HepG2 (cell line): ENCODE measurements around the gene SIK3. TPM values are rescaled to one million over a fixed set of nuclear protein-coding genes. Genes with fewer than 3 reads are reported as not detected.

Source experiments
- FIP1L1 ChIP-seq: fragments of 200-400 bp; formaldehyde crosslinking; IDR thresholded peaks from 2 replicates; pipeline ENCODE4 v1.6.1; 2018; ENCODE audit warnings: low read depth, mild to moderate bottlenecking, low read length, moderate library complexity, borderline replicate concordance; ENCODE audit not compliant: insufficient read depth
- ZFP36L2 ChIP-seq: sonication (generic); formaldehyde crosslinking; IDR thresholded peaks from 2 replicates; pipeline ENCODE4 v1.4.0; 2020; ENCODE audit warnings: missing genetic modification reagents
- ZMAT3 ChIP-seq: sonication (generic); formaldehyde crosslinking; conservative IDR thresholded peaks from 2 replicates; pipeline ENCODE4 v1.7.0; 2021; ENCODE audit warnings: missing genetic modification reagents
- ZNF275 ChIP-seq: sonication (generic); formaldehyde crosslinking; IDR thresholded peaks from 2 replicates; pipeline ENCODE4 v1.8.0; 2022; ENCODE audit warnings: missing genetic modification reagents, mild to moderate bottlenecking, inconsistent platforms, borderline replicate concordance
- ZNF34 ChIP-seq: sonication (generic); formaldehyde crosslinking; IDR thresholded peaks from 2 replicates; pipeline ENCODE4 v1.4.0; 2020; ENCODE audit warnings: mild to moderate bottlenecking, missing genetic modification reagents, borderline replicate concordance
- ZNF709 ChIP-seq: sonication (generic); formaldehyde crosslinking; IDR thresholded peaks from 2 replicates; pipeline ENCODE4 v1.5.0; 2020; ENCODE audit warnings: mild to moderate bottlenecking, missing genetic modification reagents
- polyA plus RNA-seq, 8 experiments: library from polyadenylated mRNA; depleted of rRNA in 3 of 8; stranded (reverse) in 7 of 8; unstranded in 1 of 8; fragments of >200 nt; fragmentation: Illumina TruSeq in 4 of 8; extraction: Trizol in 4 of 8; gene quantifications; 2 replicates each; pipeline versions ENCODE4 v1.2.1 to v1.2.3, GENCODE V29; 2011 to 2016; ENCODE audit warnings: low read depth in 4 of 8, missing spikeins in 1 of 8, mixed read lengths in 1 of 8; ENCODE audit not compliant: insufficient read depth in 1 of 8
- total RNA-seq, 5 experiments: library from RNA; depleted of rRNA; stranded (reverse); fragments of >200 nt; fragmentation: Illumina TruSeq; extraction: Trizol; gene quantifications; 2 replicates each; pipeline ENCODE4 v1.2.3, GENCODE V29; 2016; ENCODE audit warnings: low read depth in 1 of 5
- TF ChIP-seq, protein P1 (sequence below): sonication (generic); formaldehyde crosslinking; IDR thresholded peaks from 2 replicates; pipeline ENCODE4 v1.8.0; 2022; ENCODE audit warnings: mild to moderate bottlenecking, missing genetic modification reagents, moderate library complexity
- TF ChIP-seq, protein P2 (sequence below): sonication (generic); formaldehyde crosslinking; IDR thresholded peaks from 2 replicates; pipeline ENCODE4 v1.5.0; 2020; ENCODE audit warnings: missing genetic modification reagents, mild to moderate bottlenecking, borderline replicate concordance

SIK3 gene
- total and polyA plus RNA-seq, 2 of the 13 experiments (the other 11 are each of a cell fraction or from before 2014, with no cell fraction given), result 5.7 to 9.8 TPM

DNA sequence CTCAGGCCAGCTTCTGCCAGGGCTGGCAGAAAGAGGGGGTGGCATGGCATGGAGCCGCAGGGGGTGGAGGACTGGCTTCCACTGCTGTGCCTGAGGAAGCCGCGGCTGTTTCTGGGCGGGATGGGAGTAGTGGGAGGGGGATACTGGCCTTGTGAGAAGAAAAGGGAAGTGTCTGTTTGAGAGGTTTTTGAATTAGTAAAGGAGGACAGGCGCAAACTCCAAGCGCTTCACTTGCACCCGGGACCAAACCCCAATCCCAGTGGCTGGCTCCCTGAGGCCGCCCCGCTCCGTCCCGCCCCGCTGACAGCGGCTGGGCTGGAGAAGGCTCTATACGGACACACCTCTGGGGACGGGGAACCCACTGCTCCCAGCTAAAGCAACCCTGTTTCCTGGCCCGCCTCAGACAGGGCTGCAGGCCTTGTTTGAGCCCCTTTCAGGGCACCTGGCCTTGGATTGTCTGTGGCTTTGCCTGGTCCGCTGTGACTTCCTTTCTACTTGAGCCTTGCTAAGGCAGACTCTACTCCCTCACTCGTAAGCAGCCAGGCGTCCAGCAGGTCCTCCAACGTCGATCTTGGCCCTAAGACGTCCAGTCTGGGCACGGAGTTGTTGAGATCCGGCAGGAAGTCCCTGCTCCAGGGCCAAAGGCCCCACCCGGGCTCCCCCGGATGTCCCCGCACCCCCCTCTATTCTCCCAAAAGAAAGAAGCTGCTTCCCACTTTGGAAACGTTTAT is 263.0 kb downstream of the SIK3 start (continued):
- TF ChIP-seq FIP1L1 (no peak), ZNF275 (no peak), ZFP36L2 (CRISPR knock-in tag) (no peak), ZNF709 (CRISPR knock-in tag) (peak; percentile 58; the same call in 1 of the 2 replicates), ZMAT3 (CRISPR knock-in tag) (no peak), ZNF34 (CRISPR knock-in tag) (no peak)
- TF ChIP-seq, protein P1, sequence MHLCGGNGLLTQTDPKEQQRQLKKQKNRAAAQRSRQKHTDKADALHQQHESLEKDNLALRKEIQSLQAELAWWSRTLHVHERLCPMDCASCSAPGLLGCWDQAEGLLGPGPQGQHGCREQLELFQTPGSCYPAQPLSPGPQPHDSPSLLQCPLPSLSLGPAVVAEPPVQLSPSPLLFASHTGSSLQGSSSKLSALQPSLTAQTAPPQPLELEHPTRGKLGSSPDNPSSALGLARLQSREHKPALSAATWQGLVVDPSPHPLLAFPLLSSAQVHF (CRISPR knock-in tag), result 0 out of 2 replicates have a peak, but pooled peaks have one; percentile 53
- TF ChIP-seq, protein P2, sequence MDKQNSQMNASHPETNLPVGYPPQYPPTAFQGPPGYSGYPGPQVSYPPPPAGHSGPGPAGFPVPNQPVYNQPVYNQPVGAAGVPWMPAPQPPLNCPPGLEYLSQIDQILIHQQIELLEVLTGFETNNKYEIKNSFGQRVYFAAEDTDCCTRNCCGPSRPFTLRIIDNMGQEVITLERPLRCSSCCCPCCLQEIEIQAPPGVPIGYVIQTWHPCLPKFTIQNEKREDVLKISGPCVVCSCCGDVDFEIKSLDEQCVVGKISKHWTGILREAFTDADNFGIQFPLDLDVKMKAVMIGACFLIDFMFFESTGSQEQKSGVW (CRISPR knock-in tag), result peak; percentile 45; the same call in 1 of the 2 replicates
